ENCODE results near the gene PDZK1IP1. TPM values are rescaled to one million over a fixed set of nuclear protein-coding genes. Genes with fewer than 3 reads are reported as not detected.

The PDZK1IP1 gene
- total RNA-seq, 1 donor from 2014 or later: not detected

GRCh38 chr1:47229031-47229885 lies 39.4 kb upstream of the PDZK1IP1 start:
- H3K27me3 Mint-ChIP-seq: peaks cover 67% of the 10 kb centered on the region
- no peak overlapping the region for H3K4me3 Mint-ChIP-seq
- TF ChIP-seq CTCF (IDR thresholded peaks at IDR 0.05): no peak
- no peak for DNase-seq
- intact Hi-C loops (cut with micrococcal nuclease): no loop called here
- ChIA-PET POLR2A (no interaction called here), CTCF (no interaction called here)
- peaks cover 39% of the 10 kb centered on the region for H3K4me1 Mint-ChIP-seq
- ATAC-seq (ENCODE audit: low read depth): no peak
- H3K36me3 Mint-ChIP-seq (ENCODE audit: low read depth): peaks cover 2% of the 10 kb centered on the region
- H3K27ac Mint-ChIP-seq: no peak overlapping the region
- no peaks in the 10 kb centered on the region for H3K9me3 Mint-ChIP-seq

GRCh38 chr1:47228644-47229030 lies 38.8 kb upstream of the PDZK1IP1 start:
- DNase-seq (no peak), ATAC-seq (ENCODE audit: low read depth) (no peak)
- CTCF ChIA-PET: no interaction called here
- no peak overlapping the region for H3K27ac Mint-ChIP-seq
- H3K27me3 Mint-ChIP-seq: peaks cover 61% of the 10 kb centered on the region
- peaks cover 39% of the 10 kb centered on the region for H3K4me1 Mint-ChIP-seq
- peaks cover 2% of the 10 kb centered on the region for H3K36me3 Mint-ChIP-seq (ENCODE audit: low read depth)
- intact Hi-C loops (cut with micrococcal nuclease): no loop called here
- no peak for TF ChIP-seq CTCF (IDR thresholded peaks at IDR 0.05)
- no peaks in the 10 kb centered on the region for H3K9me3 Mint-ChIP-seq
- POLR2A ChIA-PET: no interaction called here
- H3K4me3 Mint-ChIP-seq: no peak overlapping the region

- CTCF ChIA-PET: no interaction called here
- intact Hi-C loops (cut with micrococcal nuclease): no loop called here
Observed at GRCh38 chr1:47227341-47228232, 37.8 kb upstream of the PDZK1IP1 start.

GRCh38 chr1:47226839-47227215 lies 37.0 kb upstream of the PDZK1IP1 start:
- no peak for DNase-seq
- Mint-ChIP-seq H3K27me3 (peaks cover 46% of the 10 kb centered on the region), H3K27ac (no peak overlapping the region), H3K9me3 (no peaks in the 10 kb centered on the region), H3K4me3 (no peak overlapping the region), H3K36me3 (ENCODE audit: low read depth) (peaks cover 2% of the 10 kb centered on the region), H3K4me1 (peaks cover 33% of the 10 kb centered on the region)
- ChIA-PET CTCF (no interaction called here), POLR2A (no interaction called here)
- intact Hi-C loops (cut with micrococcal nuclease): no loop called here
- ATAC-seq (ENCODE audit: low read depth): no peak
- TF ChIP-seq CTCF (IDR thresholded peaks at IDR 0.05): no peak

More at GRCh38 chr1:47227341-47228232, 37.8 kb upstream of the PDZK1IP1 start:
- H3K27ac Mint-ChIP-seq: no peak overlapping the region
- ATAC-seq (ENCODE audit: low read depth) (no peak), DNase-seq (no peak)
- H3K4me1 Mint-ChIP-seq: peaks cover 38% of the 10 kb centered on the region
- no peak overlapping the region for H3K4me3 Mint-ChIP-seq
- H3K27me3 Mint-ChIP-seq: peaks cover 51% of the 10 kb centered on the region
- POLR2A ChIA-PET: no interaction called here
- H3K36me3 Mint-ChIP-seq (ENCODE audit: low read depth): peaks cover 2% of the 10 kb centered on the region
- H3K9me3 Mint-ChIP-seq: no peaks in the 10 kb centered on the region
- TF ChIP-seq CTCF (IDR thresholded peaks at IDR 0.05): no peak
